HG03159 (cell line): ENCODE results near the gene GNAI1.

Source experiments
- ATAC-seq: cut with Tn5 transposase; IDR thresholded peaks from one replicate; pipeline ENCODE4 v1.9.1; 2021; ENCODE audit warnings: mild to moderate bottlenecking, moderate library complexity; ENCODE audit not compliant: unreplicated experiment

The GNAI1 gene

GRCh38 chr7:80244206-80244916 is 109.7 kb downstream of the GNAI1 start:
- ATAC-seq, result no peak

DNA sequence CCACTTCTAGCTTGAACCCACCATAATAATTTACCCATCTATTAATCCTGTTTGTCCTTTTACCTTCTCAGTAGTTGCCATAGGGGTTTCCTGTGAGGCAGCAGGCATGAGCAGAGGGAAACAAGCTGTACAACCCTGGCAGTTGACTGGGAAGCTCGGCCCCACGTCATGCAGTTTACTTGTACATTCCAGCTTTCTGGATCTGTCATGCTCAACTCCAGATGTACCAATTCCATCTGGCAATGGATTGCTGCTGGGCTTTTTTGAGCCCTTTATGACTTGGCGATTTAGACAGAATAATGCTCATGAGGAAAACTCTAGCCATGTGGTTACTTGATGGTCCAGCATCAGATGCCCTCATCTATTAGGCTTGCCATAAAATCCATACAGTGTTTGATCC is 112.5 kb downstream of the GNAI1 start:
- no peak for ATAC-seq

DNA sequence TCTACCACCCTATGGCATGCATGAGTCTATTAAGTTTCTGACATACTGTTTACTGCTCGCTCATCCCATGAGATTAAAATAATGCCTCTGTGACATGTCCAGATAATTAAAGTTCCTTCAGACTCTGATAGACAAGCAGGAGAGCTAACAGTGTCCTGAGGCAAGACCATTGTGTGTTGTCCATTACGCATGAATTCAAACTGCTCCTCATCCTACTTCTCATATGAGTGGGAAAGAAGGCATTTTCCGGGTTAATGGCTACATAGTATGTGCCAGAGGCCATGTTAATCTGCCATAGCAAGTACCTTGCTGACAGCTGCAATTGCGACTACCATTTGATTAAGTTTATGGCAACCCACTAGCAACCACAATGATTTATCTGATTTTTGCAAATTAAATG is 113.3 kb downstream of the GNAI1 start:
- ATAC-seq, result no peak

GRCh38 chr7:80249184-80249583 is 114.6 kb downstream of the GNAI1 start:
- no peak for ATAC-seq

DNA sequence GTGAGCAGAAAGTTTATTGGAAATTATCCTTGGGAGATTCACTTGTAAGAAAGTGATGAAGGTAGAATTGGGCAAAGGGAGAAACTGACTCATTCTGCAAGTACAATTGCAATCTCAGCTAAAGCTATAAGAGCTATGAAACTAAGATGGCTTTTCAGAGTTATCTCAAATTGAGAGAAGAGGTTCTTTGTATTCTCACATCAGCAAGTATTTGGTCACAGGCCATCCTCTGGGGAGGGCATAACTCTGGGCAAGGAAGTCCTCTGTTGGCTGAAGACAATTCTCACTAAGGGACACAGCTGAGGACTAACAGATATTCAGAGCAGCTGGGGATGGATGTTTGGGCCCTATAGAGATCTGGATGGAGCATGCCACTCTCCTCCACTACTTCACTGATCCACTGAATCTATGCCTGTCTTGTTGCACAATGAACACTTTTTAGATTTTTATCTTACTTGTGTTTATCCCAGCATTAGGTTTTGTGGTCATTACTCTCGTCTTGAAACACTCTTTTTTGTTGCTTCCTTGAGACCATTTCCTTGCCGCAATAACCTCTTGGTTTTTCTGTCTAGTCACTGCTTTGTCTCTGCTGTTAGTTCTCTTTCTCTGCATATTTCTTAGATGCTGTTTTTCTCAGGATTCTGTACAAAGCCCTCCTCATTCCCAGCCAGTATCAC is 115.1 kb downstream of the GNAI1 start:
- ATAC-seq, result no peak

- no peak for ATAC-seq
Measured at GRCh38 chr7:80253237-80253636, 118.6 kb downstream of the GNAI1 start.

GRCh38 chr7:80253653-80254052 is 119.0 kb downstream of the GNAI1 start:
- ATAC-seq, result no peak

DNA sequence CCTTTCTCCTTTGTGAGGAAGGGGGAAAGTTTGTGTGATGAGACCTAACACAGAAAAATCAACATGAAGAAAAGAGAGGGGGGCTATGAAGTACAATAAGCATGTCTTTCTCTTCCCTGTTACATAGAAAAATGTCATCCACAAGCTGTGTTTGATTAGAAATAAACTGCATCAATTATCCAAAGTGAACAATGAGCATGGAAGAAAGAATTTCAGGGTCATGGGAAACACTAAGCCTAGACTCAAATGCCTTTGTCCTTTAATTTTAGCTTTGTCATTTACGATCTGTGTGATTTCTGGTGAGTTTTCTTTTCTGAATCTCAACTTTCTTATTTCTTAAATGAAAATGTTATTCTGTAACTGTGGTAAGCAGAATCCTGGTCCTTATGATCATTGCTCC is 121.0 kb downstream of the GNAI1 start:
- ATAC-seq, result no peak

DNA sequence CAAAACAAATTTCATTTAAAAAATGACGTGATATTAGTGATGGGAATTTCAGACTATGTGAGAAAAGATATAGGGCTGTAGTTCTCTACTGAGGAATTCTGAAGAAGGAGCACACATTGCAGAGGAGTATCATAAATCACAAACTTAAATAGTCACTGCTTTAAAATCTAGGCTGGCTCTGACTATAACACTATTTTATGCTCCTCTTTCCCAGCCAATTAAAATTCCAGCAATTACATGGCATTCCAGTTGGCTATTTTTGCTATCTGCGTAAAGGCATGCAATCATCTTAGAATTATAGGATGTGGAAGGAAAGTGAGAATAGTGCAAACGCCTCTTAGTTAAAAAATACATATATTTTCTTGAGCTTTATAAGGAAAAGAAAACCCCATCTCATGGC is 123.1 kb downstream of the GNAI1 start:
- no peak for ATAC-seq

- ATAC-seq, result no peak
Measured at GRCh38 chr7:80260606-80261005, 126.0 kb downstream of the GNAI1 start.

DNA sequence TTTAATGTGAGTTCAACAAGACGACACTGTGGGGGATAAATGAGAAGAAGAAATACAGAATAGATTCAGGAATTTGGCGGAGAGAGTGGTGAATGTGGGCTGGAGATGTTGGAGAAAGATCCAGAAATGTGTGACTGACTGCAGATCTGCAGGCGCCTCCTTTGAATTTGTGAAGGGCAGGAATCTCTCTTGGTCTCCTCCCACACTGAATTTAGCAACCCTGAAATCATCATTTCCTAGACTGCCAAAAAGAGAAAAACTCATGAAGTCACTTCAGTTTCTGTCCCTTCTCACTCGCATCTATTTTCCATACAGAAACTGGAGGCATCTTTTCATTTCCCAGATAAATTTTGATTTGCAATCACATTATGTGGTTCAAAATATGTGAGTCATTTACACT is 128.7 kb downstream of the GNAI1 start:
- no peak for ATAC-seq

DNA sequence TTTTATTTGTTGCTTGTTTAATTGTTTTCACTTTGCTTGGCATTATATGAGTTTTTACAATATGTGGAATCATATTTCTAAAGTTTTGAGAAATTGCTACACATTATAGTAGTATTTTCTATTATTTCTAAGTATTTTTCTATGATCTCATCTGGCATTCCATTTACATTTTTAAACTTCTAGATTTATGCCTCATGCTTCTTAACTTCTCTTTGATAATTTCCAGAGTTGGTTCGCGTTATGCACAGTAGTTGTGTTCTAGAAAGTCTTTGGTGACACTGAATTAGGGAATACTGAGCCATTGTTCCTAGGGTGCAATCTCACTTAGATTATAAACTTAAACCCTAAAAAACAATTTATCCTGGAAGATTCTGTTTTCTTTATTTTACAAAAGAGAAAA is 129.2 kb downstream of the GNAI1 start:
- no peak for ATAC-seq

DNA sequence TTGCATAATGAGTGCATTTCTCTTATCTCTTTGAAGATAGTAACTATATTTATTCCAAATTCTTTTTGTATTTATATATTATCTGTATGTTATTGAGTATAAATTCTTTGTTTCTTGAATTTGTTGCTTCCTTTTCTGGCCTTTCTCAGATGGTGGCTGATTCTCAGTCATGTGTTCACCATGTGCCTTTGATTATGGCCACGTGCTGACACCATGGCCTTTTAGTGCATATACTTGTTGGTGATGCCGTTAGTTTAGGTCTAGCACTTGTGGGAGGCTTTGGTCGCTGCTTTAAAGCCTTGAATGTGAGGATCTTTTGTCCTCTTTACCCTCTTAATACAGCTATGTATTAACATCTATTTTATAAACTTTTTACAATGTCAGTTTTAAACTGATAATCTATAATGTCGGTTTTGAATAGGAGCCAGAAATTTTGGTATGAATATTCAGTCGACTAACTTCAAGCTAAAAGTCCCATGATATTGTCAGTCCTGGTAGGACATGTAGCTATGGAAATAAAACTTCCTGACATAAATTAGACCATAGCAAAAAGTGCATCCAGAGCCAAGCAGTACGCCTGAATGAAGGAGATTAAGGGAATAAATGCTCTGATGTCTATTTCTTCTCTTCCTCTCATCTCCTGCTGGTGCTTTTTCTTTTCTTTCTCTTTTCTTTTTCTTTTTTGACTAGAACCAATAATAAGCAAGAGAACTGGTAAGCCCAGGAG is 130.3 kb downstream of the GNAI1 start:
- no peak for ATAC-seq

GRCh38 chr7:80272560-80273239 is 138.1 kb downstream of the GNAI1 start:
- no peak for ATAC-seq

- no peak for ATAC-seq
Measured at GRCh38 chr7:80273327-80273726, 138.7 kb downstream of the GNAI1 start.

DNA sequence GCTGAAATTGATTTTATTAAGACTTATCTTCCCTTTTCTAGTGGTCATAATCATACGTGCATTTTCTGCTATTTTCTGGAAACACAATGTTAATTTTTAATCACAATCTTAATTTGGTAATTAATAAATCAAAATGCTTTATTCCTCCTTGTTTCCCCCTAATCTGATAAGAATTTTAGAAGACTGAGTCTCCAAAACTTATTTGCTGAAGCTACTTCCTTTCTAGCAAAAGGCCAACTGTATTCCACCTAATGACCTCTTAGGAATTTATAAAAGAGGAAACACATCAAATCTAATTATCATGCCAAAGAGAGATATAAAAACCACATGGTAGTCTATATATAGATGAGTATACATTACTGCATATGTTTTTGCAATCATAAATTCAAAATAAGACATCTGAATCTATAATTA is 140.6 kb downstream of the GNAI1 start:
- no peak for ATAC-seq
